Measurements from ENCODE around the gene PEAK1.

Gene PEAK1, protein sequence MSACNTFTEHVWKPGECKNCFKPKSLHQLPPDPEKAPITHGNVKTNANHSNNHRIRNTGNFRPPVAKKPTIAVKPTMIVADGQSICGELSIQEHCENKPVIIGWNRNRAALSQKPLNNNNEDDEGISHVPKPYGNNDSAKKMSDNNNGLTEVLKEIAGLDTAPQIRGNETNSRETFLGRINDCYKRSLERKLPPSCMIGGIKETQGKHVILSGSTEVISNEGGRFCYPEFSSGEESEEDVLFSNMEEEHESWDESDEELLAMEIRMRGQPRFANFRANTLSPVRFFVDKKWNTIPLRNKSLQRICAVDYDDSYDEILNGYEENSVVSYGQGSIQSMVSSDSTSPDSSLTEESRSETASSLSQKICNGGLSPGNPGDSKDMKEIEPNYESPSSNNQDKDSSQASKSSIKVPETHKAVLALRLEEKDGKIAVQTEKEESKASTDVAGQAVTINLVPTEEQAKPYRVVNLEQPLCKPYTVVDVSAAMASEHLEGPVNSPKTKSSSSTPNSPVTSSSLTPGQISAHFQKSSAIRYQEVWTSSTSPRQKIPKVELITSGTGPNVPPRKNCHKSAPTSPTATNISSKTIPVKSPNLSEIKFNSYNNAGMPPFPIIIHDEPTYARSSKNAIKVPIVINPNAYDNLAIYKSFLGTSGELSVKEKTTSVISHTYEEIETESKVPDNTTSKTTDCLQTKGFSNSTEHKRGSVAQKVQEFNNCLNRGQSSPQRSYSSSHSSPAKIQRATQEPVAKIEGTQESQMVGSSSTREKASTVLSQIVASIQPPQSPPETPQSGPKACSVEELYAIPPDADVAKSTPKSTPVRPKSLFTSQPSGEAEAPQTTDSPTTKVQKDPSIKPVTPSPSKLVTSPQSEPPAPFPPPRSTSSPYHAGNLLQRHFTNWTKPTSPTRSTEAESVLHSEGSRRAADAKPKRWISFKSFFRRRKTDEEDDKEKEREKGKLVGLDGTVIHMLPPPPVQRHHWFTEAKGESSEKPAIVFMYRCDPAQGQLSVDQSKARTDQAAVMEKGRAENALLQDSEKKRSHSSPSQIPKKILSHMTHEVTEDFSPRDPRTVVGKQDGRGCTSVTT (N-terminal part only)

DNA sequence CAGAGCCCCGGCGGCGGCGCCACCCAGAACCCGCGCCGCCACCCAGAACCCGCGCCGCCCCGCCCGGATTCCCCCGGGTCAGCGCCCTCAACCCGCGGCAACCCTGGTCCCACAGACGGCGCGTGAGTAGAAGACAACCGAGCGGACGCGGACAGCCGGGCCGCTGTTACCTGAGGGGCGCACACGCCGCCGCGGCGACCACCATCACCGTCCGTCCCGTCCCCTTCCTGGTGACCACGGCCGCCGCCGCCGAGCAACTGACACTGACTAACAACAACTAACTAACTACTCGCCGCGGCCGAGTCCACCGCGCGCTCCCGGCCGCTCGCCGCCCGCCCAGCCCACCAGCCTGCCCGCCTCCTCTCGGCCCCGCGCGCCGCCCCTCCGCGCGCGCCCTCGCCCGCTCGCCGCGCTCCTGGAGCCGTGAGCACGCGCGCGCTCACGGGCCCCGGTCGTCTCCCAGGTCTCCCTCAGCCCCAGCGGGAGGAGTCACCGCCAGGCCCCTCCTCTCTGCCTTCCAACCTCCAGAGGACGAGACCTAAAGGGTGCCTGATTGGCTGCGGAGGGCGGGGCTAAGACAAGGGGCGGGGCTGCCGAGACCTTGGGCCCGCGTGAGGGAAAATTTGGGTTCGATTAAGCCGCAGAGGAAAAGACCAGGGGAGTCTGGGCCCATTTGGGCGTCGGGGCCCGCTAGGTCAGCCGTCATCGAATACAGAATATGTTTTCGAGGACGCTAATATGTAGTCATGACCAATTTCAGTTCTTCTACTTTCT, at the start of gene PEAK1:
PEAK1 (minus strand) TSS at position 269 of the 774 bp plus-strand sequence. CDS start 238,178 bp downstream, outside the sequence.
- DNase-seq (ENCODE audit: low spot score) = peak; percentile 99

DNA sequence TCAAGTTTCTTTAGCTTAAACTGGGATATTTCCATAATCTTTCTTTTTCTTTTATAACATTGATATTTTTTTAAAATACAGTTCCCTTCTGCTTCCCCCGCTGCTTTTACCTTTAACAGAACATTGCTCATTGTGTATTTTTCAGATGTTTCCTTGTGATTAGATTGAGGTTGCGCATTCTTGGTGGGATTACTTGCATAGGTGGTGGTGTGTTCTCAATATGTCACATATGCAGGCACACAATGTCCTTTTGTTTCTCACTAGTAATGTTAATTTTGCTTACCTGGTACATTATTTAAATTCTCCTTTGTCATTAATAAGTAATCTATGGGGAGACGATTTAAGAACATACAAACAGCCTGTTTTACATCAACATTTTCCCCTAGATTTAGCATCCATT, 49.0 kb upstream of the PEAK1 start:
- DNase-seq (ENCODE audit: low spot score) = no peak

DNA sequence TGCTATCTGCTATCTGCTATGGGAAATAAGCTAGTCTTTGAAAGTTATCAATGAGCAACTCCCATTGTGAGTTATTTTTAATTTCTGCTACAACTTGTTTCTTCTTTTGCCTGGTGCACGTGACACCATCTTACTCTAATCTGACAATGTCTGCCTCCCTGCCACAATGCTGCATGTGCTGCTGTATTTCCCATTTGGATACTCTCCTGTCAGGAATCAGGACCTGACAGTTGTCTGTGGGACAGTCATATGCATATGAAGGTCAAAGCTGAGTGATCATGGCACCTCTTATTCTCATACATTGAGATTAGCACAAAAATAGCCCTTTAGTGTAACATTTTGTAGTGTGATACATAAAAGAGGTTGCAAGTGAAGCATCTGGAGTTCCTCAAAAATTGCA, 46.6 kb upstream of the PEAK1 start:
- no peak for DNase-seq (ENCODE audit: low spot score)

DNA sequence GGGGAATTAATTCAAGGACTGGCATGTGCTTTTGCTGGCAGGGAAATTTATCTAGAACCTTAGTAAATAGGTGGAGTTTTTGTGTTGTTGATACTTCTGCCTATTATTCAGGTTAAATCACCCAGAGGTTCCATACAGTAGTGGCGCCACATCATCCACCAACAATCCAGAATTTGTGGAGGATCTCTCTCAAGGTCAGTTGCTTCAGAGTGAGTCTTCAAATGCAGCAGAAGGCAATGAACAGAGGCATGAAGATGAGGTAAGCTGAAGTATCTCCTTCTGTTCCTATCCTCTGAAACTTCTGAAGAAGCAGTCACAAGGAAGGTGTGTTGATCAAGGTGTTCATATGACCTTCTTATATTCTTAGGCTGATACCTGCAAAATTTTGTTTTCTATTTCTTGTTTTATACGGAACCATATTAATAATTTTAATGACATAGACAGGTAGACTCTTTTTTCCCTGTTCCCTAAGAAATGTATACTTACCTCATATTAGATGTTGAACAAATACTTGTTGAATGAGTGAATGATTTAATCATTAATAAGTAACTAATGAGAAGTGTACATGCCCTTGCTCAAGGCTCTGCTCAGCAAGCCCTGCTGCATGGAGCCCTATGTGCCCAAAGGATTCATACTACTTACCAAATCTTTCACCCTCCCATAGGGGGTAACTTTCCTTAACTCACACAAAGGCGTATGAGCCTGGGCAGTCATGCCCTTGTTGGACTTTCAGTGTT, 44.4 kb upstream of the PEAK1 start:
- DNase-seq (ENCODE audit: low spot score) = no peak

DNA sequence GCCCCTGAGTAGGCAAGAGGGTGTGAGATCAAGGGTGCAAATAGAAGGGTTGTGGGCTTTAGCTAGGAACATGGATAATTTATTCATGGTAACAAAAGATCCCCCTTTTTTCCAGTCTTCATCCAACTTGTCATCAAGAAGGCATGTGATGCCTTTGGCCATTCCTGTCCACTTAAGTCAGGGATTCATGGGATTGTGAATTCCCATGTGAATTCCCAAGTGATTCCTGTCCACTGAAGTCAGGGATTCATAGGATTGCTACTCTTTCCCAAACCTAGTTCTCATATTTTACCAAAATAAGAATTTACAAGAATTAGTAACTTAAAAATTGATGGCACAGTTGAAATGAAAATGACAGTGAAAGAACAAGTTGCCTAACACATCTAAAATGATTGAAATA, 41.6 kb upstream of the PEAK1 start:
- DNase-seq (ENCODE audit: low spot score) = no peak

DNA sequence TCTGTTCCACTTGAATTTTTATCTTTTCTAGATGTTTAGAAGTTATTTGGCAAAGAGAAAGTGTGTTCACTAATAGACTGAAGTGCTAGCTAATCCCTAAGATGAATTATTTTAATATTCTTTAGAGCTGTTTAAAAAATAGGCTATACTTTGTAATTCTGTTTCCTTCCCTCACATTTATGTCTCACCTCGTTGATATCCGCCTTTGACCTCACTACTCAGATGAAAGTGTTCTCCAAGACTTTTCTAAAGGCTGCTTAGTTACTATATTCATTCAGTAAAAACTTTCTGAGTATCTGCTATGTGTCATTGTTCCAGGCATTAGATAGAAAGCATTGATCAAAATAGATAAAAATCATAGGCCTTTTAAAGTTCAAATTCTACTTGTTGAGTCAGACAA, 39.1 kb upstream of the PEAK1 start:
- DNase-seq (ENCODE audit: low spot score) = no peak

DNA sequence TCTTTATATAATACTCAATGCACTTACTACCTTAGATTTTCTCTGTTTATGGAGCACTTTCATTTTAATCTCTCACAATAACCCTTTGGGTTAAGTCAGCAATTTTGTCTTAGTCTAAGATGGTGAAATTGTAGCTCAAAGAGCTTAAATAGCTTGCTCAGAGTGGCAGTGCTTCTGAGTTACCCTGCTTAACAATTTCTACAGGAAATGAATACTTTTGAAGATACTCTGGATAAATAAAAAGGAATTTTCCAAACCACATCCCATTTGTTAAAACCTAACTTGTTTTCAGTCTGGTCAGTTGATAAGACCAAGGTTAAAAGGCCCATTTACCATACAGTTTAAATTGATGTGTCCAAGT, 38.0 kb upstream of the PEAK1 start:
- no peak for DNase-seq (ENCODE audit: low spot score)

DNA sequence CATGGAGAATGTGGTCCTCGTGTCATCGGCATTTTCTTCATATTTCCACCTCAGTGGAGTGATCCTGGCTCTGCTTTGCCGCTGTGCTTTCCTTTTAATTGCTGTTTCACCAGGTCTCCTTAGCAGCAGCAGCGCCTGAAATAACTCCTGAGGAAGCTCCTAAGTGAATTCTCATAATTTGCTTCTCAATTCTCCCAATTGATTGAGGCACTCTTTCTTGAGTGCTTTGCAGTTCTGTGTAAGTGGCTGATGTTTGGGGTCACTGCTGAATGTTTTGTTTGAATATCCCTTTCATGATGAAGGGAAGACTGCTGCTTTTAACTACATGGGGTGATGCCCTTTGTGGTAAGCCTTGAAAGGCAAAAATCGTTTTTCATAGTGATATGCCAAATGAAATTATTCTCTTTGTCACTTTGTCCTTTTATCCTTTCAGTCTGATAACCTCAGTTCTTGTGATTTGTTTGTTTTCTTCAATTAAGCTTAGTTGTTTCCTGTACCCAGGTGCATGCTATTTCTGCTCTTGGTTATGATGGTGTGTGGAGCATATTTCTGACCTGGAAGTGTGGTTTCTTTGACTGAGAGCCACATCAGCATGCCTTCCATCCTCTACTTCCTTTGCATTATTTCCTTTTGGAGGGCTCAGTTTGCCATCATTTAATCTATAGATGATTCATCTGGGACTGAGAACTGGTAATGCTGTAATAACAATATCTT, 37.4 kb upstream of the PEAK1 start:
- peak; percentile 28 for DNase-seq (ENCODE audit: low spot score)

DNA sequence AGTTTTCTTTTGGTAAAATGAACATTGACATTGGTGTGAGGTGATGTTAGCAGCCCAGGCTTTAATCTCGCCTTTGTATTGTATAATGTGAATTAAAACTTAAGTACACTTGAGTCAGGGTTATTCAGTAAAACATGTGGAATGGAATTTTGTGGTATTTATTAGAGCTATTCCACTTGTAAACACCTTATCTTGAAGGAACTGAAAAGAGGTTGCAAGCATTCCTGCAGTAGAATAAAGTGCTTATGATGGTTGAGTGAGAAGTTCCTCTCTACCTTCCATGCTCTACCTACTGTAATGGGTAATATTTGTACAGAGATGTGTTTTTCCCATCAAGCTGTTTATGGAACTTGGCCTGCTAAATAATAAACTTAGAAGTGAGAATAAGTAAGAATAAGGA, 36.8 kb upstream of the PEAK1 start:
- DNase-seq (ENCODE audit: low spot score) = no peak

DNA sequence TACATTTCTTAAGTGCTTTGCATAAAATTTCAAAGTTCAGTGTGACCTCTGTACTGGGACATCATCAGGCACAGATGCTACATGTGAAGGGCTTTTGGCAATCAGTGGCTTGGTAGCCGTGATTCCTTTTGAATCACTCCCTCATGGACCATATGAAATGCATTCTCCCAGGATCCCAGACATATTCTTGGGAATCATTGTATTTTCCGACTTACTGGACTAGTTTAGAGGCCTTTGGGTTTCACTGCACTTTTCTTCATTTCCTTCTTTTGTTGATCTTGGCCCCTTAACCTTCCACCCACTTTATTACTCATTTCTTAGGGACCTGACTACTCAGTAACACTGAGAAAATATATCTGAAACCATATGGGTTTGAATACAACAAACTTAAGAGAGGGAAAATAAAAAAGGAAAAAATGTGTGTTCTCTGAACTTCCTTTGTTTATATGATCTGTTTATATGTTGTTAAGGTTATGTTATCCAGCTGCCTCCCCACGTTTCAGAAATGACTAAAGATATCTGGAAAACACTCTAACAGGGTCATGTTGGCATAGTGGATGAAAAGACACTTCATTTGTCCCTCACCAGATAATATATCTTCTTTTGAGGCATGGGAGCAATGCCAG, 35.9 kb upstream of the PEAK1 start:
- DNase-seq (ENCODE audit: low spot score) = no peak

DNA sequence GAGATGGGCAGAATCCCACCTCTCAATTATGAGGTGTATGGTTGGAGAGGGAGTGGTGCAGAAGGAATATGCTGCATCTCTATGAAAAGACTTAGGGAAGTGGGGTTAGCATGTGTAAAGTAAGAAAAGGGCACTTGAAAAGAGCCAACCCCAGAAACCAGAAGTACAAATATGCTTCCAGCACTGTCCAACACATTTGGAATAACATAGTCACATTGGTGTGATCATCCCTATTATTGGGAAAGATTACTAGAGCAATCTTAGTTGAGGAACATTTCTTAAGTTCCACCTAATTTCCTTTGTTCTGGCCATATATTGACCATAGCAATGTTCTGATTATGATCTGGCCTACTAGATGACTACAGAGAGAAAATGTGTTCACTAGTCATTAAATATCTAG, 35.0 kb upstream of the PEAK1 start:
- no peak for DNase-seq (ENCODE audit: low spot score)

DNA sequence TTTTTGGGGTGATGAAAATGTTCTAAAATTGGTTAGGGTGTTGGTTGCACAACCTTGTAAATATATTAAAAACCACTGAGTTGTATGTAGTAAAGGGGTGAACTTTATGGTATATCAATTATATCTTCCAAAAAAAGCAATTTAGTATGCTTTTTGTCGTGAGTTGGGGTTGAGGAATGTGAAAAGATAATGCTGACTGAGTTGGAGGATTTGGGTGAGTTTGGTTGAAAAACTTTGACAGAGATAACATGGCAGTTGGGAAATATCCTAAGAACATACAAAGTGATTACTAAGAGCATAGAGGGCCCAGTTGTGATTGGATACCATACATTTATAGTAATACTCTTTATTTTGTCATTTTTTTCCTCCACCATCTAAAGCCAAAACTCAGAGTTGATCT, 34.4 kb upstream of the PEAK1 start:
- DNase-seq (ENCODE audit: low spot score) = no peak

DNA sequence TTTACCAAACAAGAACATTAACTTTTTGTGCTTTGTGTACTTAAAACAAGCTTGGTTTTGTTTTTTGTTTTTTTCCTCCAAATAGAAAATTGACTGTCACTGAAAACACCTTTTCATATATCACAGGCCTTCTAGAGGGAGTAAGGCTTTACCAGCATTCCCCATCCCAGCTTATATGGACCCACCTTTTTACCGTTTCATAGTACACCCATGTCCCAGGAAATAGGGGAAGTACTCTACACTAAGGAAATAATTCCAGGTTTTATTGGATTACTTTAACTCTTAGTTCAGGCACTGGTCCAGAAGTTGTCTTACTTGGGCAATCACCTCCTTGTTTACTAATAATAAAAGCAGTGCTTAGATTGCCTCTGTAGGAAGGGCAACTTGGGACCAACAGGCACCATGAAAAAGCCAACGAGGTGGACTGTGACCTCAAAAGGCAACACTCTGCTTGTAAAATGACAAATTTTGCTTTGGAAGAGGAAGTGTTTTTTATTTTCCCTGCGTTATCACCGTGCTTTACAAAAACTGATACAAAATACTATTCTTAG, 27.0 kb upstream of the PEAK1 start:
- no peak for DNase-seq (ENCODE audit: low spot score)

DNA sequence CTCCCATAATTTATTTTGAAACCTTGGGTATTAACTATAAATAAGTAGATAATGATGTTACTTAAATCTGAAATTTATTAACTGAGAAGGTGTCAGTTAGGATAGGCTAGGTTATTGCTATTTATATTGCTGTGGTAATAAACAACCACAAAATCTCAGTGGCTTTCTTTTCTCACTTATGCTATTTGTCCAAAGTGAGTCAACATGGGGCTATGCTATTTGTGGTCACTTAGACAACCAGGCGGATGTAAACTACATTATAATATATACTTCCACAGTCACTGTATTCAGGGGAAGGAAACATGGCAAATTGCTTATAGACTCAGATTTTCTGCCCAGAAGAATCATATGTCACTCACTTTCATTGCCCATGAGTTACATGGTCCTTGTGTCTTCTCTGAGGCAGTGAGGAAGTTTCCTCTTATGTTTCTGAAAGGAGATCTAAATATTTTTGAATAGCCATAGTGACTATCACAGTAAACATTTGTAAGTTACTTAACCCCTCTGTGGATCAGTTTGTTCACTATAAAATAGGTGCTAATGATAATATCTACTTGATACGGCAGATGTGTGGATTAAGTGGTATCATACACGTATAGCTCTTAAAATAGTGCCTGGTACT, 20.6 kb upstream of the PEAK1 start:
- no peak for DNase-seq (ENCODE audit: low spot score)

DNA sequence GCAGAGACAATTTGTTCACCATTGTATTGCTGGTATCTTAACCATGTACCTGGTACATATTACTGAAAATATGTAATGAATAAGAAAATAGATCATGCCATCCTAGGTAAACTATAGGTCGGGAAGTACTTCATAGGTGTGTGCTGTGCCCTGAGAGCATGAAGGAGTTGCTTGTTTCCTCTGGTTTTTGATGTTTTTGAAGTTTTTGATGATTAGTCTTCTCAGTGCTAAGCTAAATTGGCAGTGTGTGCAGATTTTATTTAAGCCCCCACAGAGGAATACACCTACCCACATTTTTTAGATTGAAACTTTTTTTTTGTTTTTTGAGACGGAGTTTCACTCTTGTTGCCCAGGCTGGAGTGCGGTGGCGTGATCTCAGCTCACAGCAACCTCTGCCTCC, 17.4 kb upstream of the PEAK1 start:
- DNase-seq (ENCODE audit: low spot score) = no peak

DNA sequence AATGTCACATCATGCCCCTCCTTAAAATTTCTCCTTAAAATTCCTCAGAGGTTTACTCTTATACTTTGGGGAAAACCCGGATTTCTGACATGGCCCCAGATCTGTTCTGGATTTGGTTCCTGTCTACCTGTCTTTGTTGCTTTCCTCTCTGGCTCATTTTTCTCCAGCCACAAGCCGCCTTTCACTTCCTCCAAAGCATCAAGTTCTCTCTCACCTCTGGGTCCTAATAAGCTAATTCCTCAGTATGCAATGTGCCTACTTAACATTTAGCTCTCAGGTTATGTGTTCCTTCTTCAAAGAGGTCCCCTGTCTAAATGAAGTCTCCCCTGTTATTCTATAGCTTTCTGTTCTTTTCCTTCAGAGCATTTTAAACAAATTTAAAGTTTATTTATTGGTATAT, 16.9 kb upstream of the PEAK1 start:
- DNase-seq (ENCODE audit: low spot score) = no peak

DNA sequence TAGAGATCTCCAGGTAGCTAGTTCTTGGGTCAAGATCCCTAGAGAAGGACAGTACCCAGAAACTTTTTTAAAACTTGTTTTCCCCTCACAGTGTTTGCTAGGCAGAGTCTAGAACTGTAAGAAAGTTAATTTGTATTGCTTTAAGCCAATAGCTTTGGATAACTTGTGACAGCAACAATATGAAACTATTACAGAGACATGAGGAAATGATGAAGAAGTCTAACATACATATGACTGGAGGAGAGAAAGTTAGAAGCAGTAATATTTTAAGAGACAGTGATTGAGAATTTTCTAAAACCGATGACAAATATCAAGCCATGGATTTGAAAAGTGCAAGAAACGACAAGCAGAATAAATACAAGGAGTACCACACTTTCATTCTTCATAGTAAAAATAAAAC, 10.7 kb upstream of the PEAK1 start:
- DNase-seq (ENCODE audit: low spot score) = no peak

DNA sequence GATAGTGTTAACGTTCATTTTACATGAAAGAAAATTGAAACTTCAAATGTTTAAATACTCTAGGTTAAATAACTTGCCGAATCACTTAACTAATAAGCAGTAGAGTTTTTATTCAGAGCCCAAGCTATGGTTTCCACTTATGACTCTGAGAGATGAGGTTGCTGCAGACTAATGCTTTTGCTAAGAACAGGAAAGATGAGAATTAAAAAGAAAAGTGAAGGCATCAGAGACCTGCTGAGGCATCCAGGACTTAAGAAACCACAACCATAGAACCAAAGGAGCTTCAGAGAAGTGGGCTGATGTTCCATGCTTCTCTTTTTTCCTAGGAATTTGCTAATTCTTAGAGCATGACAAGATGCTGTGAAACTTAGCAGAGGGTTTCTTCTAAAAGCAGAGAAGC, 10.3 kb upstream of the PEAK1 start:
- peak; percentile 62 for DNase-seq (ENCODE audit: low spot score)

DNA sequence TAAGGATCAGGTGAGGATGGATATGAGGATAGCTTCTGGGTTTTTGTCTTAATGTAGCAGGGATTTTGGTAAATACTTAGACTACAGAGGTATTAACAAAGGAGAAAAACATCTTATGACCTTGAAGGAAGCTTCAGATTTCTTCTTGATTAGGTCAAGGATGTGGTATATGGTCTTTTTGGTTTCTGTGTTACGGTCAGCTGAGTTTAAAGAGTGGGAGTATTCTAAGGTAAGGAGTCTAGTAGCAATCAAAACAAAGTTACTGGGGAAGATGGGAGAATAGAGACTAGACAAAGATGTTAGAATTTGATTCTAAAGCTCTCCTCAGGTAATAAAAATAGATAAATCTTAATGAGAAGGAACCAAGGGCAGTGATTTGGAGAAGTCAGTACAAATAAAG, 7.0 kb upstream of the PEAK1 start:
- DNase-seq (ENCODE audit: low spot score) = no peak

DNA sequence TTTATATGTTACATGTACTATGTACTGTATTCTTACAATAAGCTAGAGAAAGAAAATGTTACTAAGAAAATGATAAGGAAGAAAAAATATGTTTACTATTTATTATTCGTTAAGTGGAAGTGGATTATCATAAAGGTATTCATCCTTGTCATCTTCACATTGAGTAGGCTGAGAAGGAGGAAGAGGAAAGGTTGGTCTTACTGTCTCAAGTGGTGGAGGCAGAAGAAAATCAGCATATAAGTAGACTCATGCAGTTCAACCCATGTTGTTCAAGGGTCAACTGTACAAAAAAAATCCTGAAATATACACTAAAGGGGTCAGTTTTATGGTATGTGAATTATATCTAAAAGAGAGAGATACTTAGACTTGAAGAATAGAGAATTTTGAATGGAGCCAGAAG, 6.5 kb upstream of the PEAK1 start:
- no peak for DNase-seq (ENCODE audit: low spot score)
